Mucosa of stomach (tissue), 1 donor: ENCODE data around the gene RAPGEF1.
A peak's percentile ranks its signal among the peaks of the same experiment; 100 is the strongest.

Experiments used
- H3K27me3 ChIP-seq: one replicate; pipeline ENCODE4 v1.7.0; 2013; ENCODE audit warnings: mild to moderate bottlenecking, low read length; ENCODE audit not compliant: control insufficient read depth, insufficient read depth
- H3K36me3 ChIP-seq: one replicate; pipeline ENCODE4 v1.7.0; 2013; ENCODE audit warnings: low read length; ENCODE audit not compliant: control insufficient read depth, insufficient read depth
- H3K4me1 ChIP-seq: one replicate; pipeline ENCODE4 v1.7.0; 2013; ENCODE audit warnings: mild to moderate bottlenecking, low read length; ENCODE audit not compliant: control insufficient read depth, insufficient read depth
- H3K4me3 ChIP-seq: one replicate; pipeline ENCODE4 v1.7.0; 2013; ENCODE audit warnings: low read length
- H3K9ac ChIP-seq: one replicate; pipeline ENCODE4 v1.7.0; 2013; ENCODE audit warnings: mild to moderate bottlenecking, low read length, moderate library complexity
- H3K9me3 ChIP-seq: one replicate; pipeline ENCODE4 v1.7.0; 2013; ENCODE audit warnings: mild to moderate bottlenecking, low read length, moderate library complexity; ENCODE audit not compliant: control insufficient read depth
- donor health status: Pancreatic carcinoma.

The RAPGEF1 gene

DNA sequence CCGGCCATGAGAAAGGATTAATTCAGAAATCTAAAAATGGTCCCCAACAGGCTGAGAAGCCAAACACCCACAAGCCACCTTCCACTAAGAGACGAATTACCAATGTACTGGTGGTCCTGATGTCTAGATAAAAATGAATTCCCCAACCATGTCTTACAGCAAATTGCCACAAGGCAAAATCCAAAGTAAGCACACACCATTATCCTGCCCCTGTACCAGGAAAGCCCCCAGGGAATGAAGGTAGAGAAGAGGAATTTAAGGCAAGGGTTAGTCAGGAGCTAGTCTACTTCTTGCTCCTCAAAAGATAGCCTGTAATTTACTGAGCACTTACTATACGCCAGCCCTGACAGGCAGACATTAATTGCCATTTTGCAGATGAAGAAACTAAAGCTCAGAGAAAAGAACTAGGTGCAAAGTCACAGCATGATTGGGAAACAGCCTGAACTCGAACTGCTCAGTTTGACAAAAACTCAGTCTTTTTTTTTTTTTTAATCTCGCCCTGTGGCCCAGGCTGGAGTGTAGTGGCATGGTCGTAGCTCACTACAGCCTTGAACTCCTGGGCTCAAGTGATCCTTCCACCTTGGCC lies 64.3 kb downstream of the RAPGEF1 start:
- Histone ChIP-seq H3K9ac (no peak overlapping the region), H3K9me3 (no peaks in the 10 kb centered on the region), H3K4me1 (peaks cover 34% of the 10 kb centered on the region), H3K27me3 (no peaks in the 10 kb centered on the region), H3K36me3 (no peaks in the 10 kb centered on the region), H3K4me3 (no peak overlapping the region)

DNA sequence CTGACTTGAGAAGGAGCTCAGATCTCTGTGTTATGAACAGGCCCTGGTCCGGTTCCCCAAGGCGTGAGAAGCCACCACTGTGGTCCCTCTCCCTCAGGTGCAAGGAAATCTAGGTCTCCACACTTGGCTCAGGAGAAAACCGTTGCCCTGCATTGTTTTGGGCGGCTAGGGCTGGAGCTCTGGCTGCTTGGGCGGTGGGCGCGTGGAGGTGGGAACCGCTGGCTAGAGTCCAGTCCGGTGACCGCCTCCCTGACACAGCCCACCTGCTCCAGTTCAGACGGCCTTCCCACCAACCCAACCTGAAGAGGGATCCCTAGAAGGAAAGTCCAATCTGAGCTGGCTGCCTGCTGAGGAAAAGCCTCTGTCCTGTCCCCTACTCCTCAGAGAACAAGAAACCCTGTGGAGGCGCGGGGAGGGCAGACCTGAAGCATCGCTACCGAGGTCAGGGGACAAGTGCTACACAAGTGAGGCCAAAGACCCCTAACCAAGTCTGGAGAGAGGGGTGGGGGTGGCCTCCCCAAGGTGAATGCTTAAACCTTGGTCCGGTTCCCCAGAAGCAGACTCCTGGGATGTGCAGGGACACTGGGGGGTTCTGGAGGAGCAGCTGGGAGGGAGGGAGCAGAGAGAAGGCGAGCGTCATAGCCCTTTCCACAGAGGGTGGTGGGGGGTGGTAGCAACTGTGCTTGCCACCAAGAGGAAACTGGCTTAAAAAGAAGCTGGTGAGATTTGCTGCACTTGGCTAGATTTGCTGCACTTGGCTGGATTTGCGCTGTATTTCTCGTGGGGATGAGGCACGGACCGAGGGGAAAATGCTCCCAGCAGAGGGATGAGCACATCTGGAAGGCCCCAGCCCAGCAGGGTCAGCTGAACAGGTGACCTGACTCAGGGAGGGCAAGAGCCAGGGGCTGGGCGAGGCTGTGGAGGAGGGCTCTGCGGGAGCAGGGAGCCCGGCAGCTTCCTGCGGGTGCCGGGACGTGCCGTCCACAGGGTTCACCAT lies 65.2 kb downstream of the RAPGEF1 start:
- Histone ChIP-seq H3K36me3 (no peaks in the 10 kb centered on the region), H3K4me1 (peaks cover 42% of the 10 kb centered on the region), H3K4me3 (no peak overlapping the region), H3K27me3 (no peaks in the 10 kb centered on the region), H3K9ac (no peak overlapping the region), H3K9me3 (no peaks in the 10 kb centered on the region)

DNA sequence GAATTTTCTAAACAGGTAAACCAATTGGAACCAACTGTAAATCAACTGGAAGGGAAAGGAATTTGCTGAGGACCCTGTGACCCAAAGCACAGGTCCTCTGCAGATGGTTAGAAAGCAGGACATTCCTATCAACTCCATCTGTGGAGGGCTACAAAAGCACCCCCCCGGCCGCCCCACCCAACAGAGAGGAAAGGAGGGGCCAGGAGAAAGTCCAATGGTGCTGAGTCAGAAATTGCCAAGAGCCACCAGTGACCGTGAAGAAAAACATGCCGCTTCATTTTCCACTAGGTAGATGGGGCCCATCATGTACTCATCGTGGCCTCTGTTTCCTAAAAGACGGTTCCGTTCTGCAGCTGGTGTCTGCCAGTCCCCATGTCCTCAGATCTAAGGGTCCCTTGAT lies 66.3 kb downstream of the RAPGEF1 start:
- Histone ChIP-seq H3K36me3 (no peaks in the 10 kb centered on the region), H3K9me3 (no peaks in the 10 kb centered on the region), H3K27me3 (no peaks in the 10 kb centered on the region), H3K4me1 (peaks cover 43% of the 10 kb centered on the region), H3K9ac (no peak overlapping the region), H3K4me3 (no peak overlapping the region)

DNA sequence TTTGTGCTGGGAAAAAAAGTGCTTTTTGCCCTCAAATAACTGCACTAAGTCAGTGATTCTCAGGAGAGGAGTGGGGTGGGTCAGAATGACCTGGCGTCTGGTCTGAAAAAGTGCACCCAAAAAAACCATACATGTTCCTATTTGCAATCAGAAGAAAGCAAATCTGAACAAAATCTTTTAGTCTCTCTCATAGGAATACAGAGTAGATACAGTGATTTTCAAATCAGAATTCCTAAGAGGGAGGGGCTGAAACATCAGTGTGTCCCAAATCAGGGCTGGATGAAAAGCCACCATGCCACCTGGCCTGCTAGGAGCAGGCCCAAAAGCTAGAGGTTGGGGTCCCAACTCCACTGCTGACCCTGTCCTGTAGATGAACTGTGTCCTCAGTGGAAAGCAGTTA lies 66.8 kb downstream of the RAPGEF1 start:
- Histone ChIP-seq H3K9ac (no peak overlapping the region), H3K9me3 (no peaks in the 10 kb centered on the region), H3K36me3 (no peaks in the 10 kb centered on the region), H3K4me1 (peaks cover 41% of the 10 kb centered on the region), H3K27me3 (no peaks in the 10 kb centered on the region), H3K4me3 (no peak overlapping the region)

DNA sequence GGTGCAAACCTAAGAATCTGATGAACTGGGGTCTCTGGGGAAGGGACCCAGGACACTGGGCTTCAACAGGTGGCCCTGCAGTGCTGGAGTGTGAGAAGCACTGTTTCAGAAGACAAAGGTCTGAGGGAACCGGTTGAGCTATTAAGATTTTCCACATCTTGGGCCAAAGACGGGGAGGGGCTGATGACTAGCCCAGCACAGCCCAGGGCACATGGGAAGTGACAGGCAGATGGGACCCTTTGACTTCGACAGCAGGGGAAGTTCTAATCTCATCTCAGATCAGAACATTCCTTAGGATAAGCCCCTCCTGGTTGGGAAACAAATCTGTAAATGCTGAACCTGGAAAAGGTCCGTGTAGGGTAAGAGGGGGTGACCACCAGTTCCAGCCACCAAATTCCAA lies 67.4 kb downstream of the RAPGEF1 start:
- Histone ChIP-seq H3K27me3 (no peaks in the 10 kb centered on the region), H3K9ac (no peak overlapping the region), H3K4me1 (peaks cover 41% of the 10 kb centered on the region), H3K36me3 (no peaks in the 10 kb centered on the region), H3K4me3 (no peak overlapping the region), H3K9me3 (no peaks in the 10 kb centered on the region)

DNA sequence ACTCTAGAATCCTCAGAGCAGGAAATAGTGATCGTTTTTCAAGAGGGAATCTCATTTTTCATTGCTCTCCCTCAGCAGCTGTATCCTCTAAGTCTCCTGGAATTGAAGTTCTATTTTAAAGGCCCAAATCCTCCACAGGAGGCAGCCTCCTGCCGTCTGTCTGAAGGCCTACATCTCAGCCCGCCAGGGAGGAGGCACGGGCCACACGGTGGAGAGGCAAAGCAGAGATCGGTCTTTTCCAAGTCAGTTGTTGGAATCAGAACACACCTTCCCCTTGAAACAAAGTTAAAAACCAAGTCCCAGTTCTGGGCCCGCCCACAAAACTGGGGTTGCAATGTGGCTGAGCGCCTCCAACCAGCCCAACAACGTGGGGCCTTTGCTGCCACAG lies 68.7 kb downstream of the RAPGEF1 start:
- no peaks in the 10 kb centered on the region for H3K9me3 ChIP-seq
- H3K4me1 ChIP-seq: peaks cover 37% of the 10 kb centered on the region
- no peaks in the 10 kb centered on the region for H3K36me3 ChIP-seq
- no peaks in the 10 kb centered on the region for H3K27me3 ChIP-seq
- no peak overlapping the region for H3K4me3 ChIP-seq
- no peak overlapping the region for H3K9ac ChIP-seq

DNA sequence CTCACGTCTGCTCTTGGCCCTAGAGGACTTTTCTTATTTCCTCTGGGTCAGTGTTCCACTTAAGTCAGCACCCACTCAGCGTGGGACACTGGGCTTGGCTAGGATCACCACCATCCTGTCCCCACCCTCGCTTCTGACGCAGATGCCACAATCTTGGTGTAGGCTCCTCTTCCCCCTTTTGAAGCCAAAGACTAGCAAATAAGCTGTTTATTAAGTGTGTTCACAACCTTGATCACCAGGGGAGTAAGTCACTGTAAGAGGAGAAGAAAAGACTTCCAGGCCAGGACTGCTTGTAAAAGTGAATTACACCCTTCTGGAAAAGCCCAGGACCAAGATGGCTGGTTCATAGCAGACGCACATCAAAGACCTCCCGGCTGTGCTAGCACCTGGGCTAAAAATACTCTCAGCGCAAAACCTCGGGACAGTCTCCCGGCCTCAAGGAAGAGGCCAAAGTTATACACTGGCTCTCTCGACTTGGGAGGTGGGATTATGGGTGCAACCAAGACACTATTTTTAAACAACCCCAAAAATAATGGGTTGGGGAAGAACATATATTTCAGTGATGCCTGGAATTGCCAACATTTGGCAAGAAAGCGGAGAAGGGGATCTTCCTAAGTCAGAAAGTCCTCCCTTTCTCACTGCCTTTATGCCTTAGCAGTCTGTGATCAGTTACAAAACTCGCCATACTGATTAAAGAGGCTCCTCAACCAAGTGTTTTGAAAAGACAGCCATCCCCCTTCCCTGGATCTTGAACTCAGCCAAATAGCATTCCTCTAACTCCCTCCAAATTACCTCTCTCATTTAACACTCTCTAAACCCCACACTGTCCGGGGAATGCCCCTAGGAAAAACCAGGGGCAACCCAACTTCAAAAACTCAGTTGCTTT lies 69.4 kb downstream of the RAPGEF1 start:
- H3K4me1 ChIP-seq: peaks cover 43% of the 10 kb centered on the region
- H3K9me3 ChIP-seq: no peaks in the 10 kb centered on the region
- no peaks in the 10 kb centered on the region for H3K36me3 ChIP-seq
- no peak overlapping the region for H3K4me3 ChIP-seq
- peak overlapping the region; percentile 10 for H3K9ac ChIP-seq
- H3K27me3 ChIP-seq: no peaks in the 10 kb centered on the region

DNA sequence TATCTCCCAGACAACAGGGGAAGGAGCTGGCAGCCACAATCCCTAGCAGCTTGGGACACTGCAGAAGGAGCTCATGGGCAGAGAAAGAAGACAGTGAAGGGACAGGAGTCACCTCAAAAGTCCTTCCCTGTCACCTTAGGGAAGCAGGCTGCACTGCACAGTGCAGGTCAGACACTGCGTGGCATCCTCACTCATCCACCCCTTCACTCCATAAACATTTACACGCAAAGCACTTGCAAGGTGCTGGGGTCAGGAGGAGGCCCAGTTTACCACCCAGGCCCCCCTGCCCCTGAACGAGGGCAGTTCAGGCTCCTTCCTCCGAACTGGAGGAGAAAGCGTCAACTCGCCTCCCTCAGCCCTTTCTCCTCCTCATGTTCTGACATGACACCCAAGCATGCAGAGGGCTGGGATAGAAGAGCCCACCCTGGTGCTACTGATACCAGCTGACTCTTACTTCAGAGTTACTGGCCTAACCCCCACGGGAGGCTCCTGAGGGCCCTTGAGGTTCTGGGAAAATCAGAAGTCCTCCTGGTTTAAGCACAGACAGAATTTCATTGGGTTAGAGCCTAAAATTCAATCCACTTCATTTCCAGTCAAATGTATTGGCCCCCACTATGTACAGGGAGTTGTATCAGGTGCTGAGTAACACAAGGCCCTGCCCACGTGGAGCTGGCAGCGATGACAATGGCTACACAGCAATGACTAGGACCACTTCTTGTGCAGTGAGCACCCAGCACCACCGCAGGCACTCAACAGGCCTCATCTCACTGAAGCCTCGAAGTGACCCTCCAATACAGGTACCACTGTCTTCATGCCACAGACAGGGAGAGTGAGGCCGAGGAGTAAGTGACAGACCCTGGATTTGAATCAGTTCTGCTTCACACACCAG lies 70.4 kb downstream of the RAPGEF1 start:
- peaks cover 43% of the 10 kb centered on the region for H3K4me1 ChIP-seq
- H3K27me3 ChIP-seq: no peaks in the 10 kb centered on the region
- H3K9me3 ChIP-seq: no peaks in the 10 kb centered on the region
- peak overlapping the region; percentile 10 for H3K9ac ChIP-seq
- H3K36me3 ChIP-seq: no peaks in the 10 kb centered on the region
- H3K4me3 ChIP-seq: no peak overlapping the region

DNA sequence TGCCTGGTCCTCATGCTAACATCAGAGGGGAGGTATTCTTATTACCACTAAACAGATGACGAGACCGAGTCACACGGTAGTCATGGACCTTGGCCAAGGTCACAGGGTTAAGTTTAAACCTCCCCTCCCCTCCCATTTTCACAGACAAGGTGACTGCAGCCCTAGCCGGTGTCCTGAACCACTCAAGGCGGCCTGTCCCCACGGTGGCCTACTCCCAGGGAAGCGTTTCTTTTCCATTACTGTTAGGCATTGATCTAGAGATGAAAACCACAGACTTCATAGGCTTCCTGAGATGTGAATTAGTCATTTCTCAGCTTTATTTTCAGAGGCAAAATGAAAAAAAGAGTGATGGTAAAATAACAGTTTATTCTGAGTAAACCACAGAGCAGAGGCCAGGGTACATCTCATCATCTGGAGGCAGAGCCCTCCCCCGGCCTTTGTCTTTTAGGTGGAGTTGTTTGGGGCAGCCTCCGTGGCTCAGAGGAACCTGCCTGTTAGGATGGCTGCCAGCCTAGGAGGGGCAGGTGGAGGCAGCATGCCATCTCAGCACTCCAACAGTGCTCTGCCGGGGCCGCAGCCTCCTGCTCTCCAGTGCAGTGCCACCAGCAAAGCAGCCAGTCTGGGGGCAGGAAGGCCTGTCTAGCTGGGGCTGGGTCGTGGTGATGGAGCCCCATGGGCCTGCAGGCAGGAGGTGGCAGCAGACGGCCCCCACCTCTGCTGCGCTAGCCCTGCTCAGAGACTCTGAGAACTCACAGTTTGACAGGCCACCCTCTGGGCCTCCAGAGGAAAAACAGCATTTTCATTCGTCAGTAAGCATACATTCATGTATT lies 71.2 kb downstream of the RAPGEF1 start:
- H3K27me3 ChIP-seq: no peaks in the 10 kb centered on the region
- peak overlapping the region; percentile 10 for H3K9ac ChIP-seq

DNA sequence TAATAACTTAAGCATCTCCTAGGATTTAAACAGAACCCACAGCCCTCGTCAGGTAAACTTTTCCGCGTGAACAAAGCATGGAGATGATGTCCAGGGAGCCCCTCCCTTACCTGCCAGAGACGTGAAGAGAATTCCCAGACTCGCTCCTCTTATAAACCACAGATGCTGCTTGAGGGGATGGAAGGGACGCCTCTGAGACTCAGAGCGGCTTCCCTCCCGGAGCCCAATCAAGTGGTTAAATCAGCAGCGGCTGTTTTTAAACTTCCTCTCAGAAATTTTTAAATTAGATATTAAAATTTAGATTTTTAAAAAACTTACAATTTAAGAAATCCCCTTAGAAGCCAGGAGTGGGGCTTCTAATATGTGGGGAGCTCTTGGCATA lies 71.8 kb downstream of the RAPGEF1 start:
- H3K4me1 ChIP-seq: peaks cover 43% of the 10 kb centered on the region
- H3K36me3 ChIP-seq: no peaks in the 10 kb centered on the region
- H3K9ac ChIP-seq: no peak overlapping the region
- H3K27me3 ChIP-seq: no peaks in the 10 kb centered on the region
- no peak overlapping the region for H3K4me3 ChIP-seq
- no peaks in the 10 kb centered on the region for H3K9me3 ChIP-seq

More for the DNA sequence above, 71.2 kb downstream of the RAPGEF1 start:
- Histone ChIP-seq H3K9me3 (no peaks in the 10 kb centered on the region), H3K4me3 (no peak overlapping the region), H3K36me3 (no peaks in the 10 kb centered on the region), H3K4me1 (peaks cover 43% of the 10 kb centered on the region)
